ENCODE data around the gene LRRN2. TPM values are rescaled to one million over a fixed set of nuclear protein-coding genes. Genes with fewer than 3 reads are reported as not detected.

LRRN2 gene
- polyA plus RNA-seq, 1 donor from 2014 or later = 3.3 TPM

DNA sequence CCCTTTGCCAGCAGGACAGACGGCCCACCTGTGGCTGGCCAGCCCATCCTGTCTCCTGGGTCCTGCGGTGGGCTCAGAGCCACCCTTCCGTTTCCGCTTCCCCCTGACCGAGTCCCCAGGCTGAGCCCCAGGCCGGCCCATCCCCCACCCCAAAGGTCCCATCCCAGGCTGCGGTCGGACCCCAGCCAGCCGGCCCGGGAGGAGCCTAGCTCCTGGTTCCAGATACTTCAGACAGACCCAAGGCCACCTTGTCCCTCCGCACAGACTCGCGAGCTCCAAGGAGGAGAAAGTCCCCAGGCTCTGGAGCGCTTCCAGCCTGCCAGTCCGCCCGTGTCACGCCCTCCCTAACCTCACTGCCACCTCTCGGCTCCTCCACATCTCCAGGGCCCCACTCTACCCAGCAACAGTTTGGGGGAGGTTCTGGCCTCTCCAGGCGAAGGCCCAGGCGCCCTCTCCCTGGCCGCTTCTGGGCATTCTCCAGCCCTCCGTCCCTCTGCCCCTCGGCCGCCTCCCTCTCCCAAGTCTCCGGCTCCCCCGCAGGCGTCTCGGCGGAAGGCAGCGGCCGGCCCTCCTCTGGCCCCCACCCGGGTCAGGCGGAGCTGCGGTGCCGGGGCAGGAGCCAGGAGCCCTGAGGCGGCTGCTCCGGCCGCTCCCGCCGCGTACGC is 835 bp downstream of the LRRN2 start:
- peaks cover 14% of the 10 kb centered on the region for H3K79me2 ChIP-seq (replicated peaks; ENCODE audit: insufficient read depth, low read length)
- H2AFZ ChIP-seq (ENCODE audit: low read depth, low read length) = no peak overlapping the region
- H3F3A ChIP-seq (ENCODE audit: insufficient read depth, low read length, poor library complexity, severe bottlenecking) = no peaks in the 10 kb centered on the region
- peaks cover 3% of the 10 kb centered on the region for H3K27me3 ChIP-seq (ENCODE audit: insufficient read depth, low read depth, low read length)
- no peaks in the 10 kb centered on the region for H3K36me3 ChIP-seq (ENCODE audit: insufficient read depth, low read length)
- H3K4me2 ChIP-seq (ENCODE audit: low read length) = peak overlapping the region; percentile 52
- peak overlapping the region; percentile 68 for H3K9ac ChIP-seq (ENCODE audit: low read length)
- H3K4me3 ChIP-seq (ENCODE audit: low read length) = peak overlapping the region; percentile 69
- no peaks in the 10 kb centered on the region for H4K20me1 ChIP-seq (ENCODE audit: insufficient read depth)
- H3K9me2 ChIP-seq (ENCODE audit: insufficient read depth, low read length) = no peaks in the 10 kb centered on the region
- H3K9me3 ChIP-seq (ENCODE audit: low read length) = no peaks in the 10 kb centered on the region
- peak overlapping the region; percentile 18 for H3K27ac ChIP-seq (ENCODE audit: low read length)
- TF ChIP-seq, protein P1, sequence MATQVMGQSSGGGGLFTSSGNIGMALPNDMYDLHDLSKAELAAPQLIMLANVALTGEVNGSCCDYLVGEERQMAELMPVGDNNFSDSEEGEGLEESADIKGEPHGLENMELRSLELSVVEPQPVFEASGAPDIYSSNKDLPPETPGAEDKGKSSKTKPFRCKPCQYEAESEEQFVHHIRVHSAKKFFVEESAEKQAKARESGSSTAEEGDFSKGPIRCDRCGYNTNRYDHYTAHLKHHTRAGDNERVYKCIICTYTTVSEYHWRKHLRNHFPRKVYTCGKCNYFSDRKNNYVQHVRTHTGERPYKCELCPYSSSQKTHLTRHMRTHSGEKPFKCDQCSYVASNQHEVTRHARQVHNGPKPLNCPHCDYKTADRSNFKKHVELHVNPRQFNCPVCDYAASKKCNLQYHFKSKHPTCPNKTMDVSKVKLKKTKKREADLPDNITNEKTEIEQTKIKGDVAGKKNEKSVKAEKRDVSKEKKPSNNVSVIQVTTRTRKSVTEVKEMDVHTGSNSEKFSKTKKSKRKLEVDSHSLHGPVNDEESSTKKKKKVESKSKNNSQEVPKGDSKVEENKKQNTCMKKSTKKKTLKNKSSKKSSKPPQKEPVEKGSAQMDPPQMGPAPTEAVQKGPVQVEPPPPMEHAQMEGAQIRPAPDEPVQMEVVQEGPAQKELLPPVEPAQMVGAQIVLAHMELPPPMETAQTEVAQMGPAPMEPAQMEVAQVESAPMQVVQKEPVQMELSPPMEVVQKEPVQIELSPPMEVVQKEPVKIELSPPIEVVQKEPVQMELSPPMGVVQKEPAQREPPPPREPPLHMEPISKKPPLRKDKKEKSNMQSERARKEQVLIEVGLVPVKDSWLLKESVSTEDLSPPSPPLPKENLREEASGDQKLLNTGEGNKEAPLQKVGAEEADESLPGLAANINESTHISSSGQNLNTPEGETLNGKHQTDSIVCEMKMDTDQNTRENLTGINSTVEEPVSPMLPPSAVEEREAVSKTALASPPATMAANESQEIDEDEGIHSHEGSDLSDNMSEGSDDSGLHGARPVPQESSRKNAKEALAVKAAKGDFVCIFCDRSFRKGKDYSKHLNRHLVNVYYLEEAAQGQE (IDR thresholded peaks at IDR 0.05; ENCODE audit: borderline replicate concordance) = peak; percentile 42
- no peak for TF ChIP-seq POLR2AphosphoS5 (IDR thresholded peaks at IDR 0.05)
- no peak for TF ChIP-seq TAF1 (IDR thresholded peaks at IDR 0.05; ENCODE audit: low read depth)

DNA sequence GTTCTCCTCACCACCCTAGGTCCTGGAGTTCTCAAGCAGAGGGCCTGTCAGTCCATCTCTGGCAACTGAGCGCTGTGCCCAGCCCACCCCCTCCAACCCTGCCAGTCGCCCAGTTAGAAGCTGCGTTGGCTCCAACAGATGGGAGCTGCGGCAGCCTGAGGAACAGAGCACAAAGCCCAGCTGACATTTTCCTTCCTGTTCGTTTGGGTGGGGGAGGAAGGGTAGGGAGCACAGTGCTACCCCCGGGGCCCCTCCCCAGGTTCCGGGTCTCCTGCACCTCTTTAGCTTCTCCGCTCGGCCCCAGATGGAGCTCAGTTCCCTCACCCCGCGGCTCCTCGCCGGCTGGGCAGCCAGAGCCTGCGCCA is 1.4 kb downstream of the LRRN2 start:
- no peaks in the 10 kb centered on the region for H3K9me3 ChIP-seq (ENCODE audit: low read length)
- peak overlapping the region; percentile 52 for H3K4me2 ChIP-seq (ENCODE audit: low read length)
- no peak for TF ChIP-seq MXI1 (conservative IDR thresholded peaks at IDR 0.05; ENCODE audit: poor library complexity, severe bottlenecking)
- no peak for TF ChIP-seq EP300 (conservative IDR thresholded peaks at IDR 0.05; ENCODE audit: poor library complexity, severe bottlenecking)
- no peak for TF ChIP-seq EZH2 (IDR thresholded peaks at IDR 0.05; ENCODE audit: borderline replicate concordance, insufficient read depth, low read length, poor library complexity, severe bottlenecking)
- TF ChIP-seq POLR2AphosphoS5 (IDR thresholded peaks at IDR 0.05) = no peak
- H2AFZ ChIP-seq (ENCODE audit: low read depth, low read length) = no peak overlapping the region
- peak overlapping the region; percentile 68 for H3K9ac ChIP-seq (ENCODE audit: low read length)
- H3K79me2 ChIP-seq (replicated peaks; ENCODE audit: insufficient read depth, low read length) = peaks cover 14% of the 10 kb centered on the region
- no peaks in the 10 kb centered on the region for H3F3A ChIP-seq (ENCODE audit: insufficient read depth, low read length, poor library complexity, severe bottlenecking)
- H3K36me3 ChIP-seq (ENCODE audit: insufficient read depth, low read length) = no peaks in the 10 kb centered on the region
- no peaks in the 10 kb centered on the region for H3K9me2 ChIP-seq (ENCODE audit: insufficient read depth, low read length)
- peaks cover 3% of the 10 kb centered on the region for H3K27me3 ChIP-seq (ENCODE audit: insufficient read depth, low read depth, low read length)
- peak overlapping the region; percentile 18 for H3K27ac ChIP-seq (ENCODE audit: low read length)
- no peaks in the 10 kb centered on the region for H4K20me1 ChIP-seq (ENCODE audit: insufficient read depth)
- peak overlapping the region; percentile 69 for H3K4me3 ChIP-seq (ENCODE audit: low read length)

DNA sequence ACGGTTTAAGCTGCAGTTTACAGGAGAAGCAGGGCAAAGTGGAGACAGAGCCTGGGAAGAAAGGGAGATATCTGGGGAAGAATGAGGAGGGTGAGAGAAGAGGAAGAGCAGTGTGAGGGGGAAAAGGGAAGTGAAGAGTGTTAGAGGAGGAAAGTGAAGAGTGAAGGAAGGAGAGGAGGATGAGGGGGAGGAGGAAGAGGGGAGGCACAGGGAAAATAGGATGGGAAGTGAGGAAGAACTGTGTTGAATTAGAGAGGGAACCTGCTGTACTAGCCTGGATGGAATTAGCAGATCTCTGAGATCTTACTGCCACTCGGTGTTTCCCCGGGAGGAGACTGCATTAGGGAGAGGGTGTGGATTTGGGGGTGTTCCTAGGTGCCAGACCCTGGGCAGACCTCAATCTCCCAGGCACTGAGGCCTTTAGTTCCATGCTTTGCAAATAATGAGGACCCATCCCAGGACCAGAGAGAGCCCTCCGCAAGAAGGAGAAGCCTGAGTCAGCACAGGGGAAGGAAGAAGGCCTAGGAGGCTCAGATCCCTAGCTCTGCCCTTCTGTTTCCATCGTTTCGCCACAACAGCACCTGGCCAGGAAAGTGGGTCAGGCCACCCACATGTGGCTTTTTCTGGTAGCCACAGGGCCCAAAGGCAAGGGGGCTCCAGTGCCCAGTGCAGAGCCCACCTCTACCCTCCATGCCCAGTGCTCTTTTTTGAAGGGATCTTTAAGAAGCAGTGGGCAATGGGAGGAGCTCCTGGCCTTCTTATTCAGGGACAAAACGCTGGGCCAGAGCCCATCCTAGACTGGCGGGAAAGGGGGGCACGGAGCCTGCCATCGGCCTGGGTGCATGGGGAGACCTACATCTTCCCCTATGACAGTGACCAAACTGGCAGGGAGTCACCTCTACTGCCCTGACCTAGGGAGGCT is 2.0 kb downstream of the LRRN2 start:
- Histone ChIP-seq H3K79me2 (replicated peaks; ENCODE audit: insufficient read depth, low read length) (peaks cover 14% of the 10 kb centered on the region), H3K27ac (ENCODE audit: low read length) (no peak overlapping the region), H3K4me2 (ENCODE audit: low read length) (peak overlapping the region; percentile 52), H3K9me3 (ENCODE audit: low read length) (no peaks in the 10 kb centered on the region), H2AFZ (ENCODE audit: low read depth, low read length) (no peak overlapping the region), H3K4me3 (ENCODE audit: low read length) (peak overlapping the region; percentile 69), H3K9ac (ENCODE audit: low read length) (peak overlapping the region; percentile 68), H3K9me2 (ENCODE audit: insufficient read depth, low read length) (no peaks in the 10 kb centered on the region), H3K27me3 (ENCODE audit: insufficient read depth, low read depth, low read length) (peaks cover 3% of the 10 kb centered on the region), H3K36me3 (ENCODE audit: insufficient read depth, low read length) (no peaks in the 10 kb centered on the region), H4K20me1 (ENCODE audit: insufficient read depth) (no peaks in the 10 kb centered on the region), H3F3A (ENCODE audit: insufficient read depth, low read length, poor library complexity, severe bottlenecking) (no peaks in the 10 kb centered on the region)
- TF ChIP-seq SMC3 (conservative IDR thresholded peaks at IDR 0.05; ENCODE audit: poor library complexity) (no peak), EP300 (conservative IDR thresholded peaks at IDR 0.05; ENCODE audit: poor library complexity, severe bottlenecking) (no peak), EZH2 (IDR thresholded peaks at IDR 0.05; ENCODE audit: borderline replicate concordance, insufficient read depth, low read length, poor library complexity, severe bottlenecking) (no peak), TAF1 (IDR thresholded peaks at IDR 0.05; ENCODE audit: low read depth) (no peak), MXI1 (conservative IDR thresholded peaks at IDR 0.05; ENCODE audit: poor library complexity, severe bottlenecking) (no peak), POLR2AphosphoS5 (IDR thresholded peaks at IDR 0.05) (no peak)
- TF ChIP-seq, protein P2, sequence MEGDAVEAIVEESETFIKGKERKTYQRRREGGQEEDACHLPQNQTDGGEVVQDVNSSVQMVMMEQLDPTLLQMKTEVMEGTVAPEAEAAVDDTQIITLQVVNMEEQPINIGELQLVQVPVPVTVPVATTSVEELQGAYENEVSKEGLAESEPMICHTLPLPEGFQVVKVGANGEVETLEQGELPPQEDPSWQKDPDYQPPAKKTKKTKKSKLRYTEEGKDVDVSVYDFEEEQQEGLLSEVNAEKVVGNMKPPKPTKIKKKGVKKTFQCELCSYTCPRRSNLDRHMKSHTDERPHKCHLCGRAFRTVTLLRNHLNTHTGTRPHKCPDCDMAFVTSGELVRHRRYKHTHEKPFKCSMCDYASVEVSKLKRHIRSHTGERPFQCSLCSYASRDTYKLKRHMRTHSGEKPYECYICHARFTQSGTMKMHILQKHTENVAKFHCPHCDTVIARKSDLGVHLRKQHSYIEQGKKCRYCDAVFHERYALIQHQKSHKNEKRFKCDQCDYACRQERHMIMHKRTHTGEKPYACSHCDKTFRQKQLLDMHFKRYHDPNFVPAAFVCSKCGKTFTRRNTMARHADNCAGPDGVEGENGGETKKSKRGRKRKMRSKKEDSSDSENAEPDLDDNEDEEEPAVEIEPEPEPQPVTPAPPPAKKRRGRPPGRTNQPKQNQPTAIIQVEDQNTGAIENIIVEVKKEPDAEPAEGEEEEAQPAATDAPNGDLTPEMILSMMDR (IDR thresholded peaks at IDR 0.05; ENCODE audit: poor library complexity, severe bottlenecking) = no peak
- TF ChIP-seq, protein P1 (IDR thresholded peaks at IDR 0.05; ENCODE audit: borderline replicate concordance) = no peak
